GM12875 (cell line): ENCODE measurements around the gene ORMDL2.

Experiments used
- H3K4me3 ChIP-seq: one replicate; pipeline ENCODE4 v1.5.1; 2011; ENCODE audit warnings: low read depth, low read length, control low read depth
- CTCF ChIP-seq: IDR thresholded peaks from 2 replicates; pipeline ENCODE4 v1.5.1; 2011; ENCODE audit warnings: low read depth, mild to moderate bottlenecking, control low read depth, inconsistent platforms, low read length, moderate library complexity, borderline replicate concordance; ENCODE audit not compliant: insufficient read depth

Gene ORMDL2

GRCh38 chr12:55795950-55796349 lies 21.9 kb upstream of the ORMDL2 start:
- TF ChIP-seq CTCF = no peak
- no peak overlapping the region for H3K4me3 ChIP-seq

DNA sequence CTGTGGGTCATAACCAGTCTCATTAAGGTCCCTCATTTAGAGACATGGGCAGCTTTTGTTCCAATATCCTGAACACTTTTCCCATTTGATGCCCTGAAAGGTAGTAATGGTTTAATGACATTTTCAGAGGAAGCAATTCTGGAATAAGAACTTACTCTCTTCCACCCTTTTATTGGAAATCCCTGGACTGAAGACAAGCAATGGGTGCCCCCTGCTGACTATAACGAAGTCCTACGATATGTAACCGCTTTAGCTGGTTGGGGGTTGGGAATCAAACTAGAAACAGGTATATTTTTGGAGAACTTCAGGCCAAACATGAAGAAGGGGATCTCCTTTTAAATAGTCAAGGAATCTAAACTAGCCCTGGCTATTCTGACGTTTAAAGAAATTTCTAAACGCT lies 20.8 kb upstream of the ORMDL2 start:
- peak; percentile 36; the same call in 1 of the 2 replicates for TF ChIP-seq CTCF

GRCh38 chr12:55797550-55797949 lies 20.3 kb upstream of the ORMDL2 start:
- TF ChIP-seq CTCF = no peak

More for the DNA sequence above, 20.8 kb upstream of the ORMDL2 start:
- H3K4me3 ChIP-seq = no peak overlapping the region

GRCh38 chr12:55806982-55807381 lies 10.9 kb upstream of the ORMDL2 start:
- no peak for TF ChIP-seq CTCF
- no peak overlapping the region for H3K4me3 ChIP-seq

More at GRCh38 chr12:55797550-55797949, 20.3 kb upstream of the ORMDL2 start:
- H3K4me3 ChIP-seq = no peak overlapping the region

DNA sequence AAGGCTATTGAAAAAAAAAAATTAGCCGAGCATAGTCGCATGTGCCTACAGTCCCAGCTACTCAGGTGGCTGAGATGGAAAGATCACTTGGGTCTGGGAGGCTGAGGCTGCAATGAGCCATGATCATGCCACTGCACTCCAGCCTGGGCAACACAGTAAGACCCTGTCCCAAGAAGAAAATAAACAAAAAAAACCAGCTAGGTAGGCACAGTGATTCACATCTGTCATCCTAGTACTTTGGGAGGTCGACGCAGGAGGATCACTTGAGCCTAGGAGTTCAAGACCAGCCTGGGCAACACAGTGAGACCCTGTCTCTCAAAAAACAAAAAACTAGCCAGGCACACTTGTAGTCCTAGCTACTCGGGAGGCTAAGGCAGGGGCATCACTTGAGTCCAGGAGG lies 8.6 kb upstream of the ORMDL2 start:
- no peak overlapping the region for H3K4me3 ChIP-seq
- no peak for TF ChIP-seq CTCF

GRCh38 chr12:55812088-55812487 lies 5.8 kb upstream of the ORMDL2 start:
- TF ChIP-seq CTCF = no peak
- no peak overlapping the region for H3K4me3 ChIP-seq

DNA sequence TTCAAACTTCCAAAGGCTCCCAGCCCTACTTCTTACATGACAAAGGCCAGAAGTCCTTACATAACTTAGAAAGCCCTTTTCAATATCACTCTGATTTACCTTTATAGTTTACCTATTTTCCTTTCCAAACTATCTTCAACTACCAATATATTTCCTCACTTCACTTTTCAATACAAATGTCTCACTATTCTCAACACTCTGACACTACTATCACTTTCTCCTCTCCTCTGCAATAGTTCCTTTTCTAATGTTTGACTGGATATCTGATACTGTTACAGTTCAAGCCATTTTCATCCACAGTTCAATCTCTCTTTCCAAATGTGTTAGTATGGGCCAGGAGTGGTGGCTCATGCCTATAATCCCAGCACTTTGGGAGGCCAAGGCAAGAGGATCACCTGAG lies 3.6 kb upstream of the ORMDL2 start:
- H3K4me3 ChIP-seq = no peak overlapping the region
- TF ChIP-seq CTCF = no peak
